ENCODE data around the gene WNT9A.

DNA sequence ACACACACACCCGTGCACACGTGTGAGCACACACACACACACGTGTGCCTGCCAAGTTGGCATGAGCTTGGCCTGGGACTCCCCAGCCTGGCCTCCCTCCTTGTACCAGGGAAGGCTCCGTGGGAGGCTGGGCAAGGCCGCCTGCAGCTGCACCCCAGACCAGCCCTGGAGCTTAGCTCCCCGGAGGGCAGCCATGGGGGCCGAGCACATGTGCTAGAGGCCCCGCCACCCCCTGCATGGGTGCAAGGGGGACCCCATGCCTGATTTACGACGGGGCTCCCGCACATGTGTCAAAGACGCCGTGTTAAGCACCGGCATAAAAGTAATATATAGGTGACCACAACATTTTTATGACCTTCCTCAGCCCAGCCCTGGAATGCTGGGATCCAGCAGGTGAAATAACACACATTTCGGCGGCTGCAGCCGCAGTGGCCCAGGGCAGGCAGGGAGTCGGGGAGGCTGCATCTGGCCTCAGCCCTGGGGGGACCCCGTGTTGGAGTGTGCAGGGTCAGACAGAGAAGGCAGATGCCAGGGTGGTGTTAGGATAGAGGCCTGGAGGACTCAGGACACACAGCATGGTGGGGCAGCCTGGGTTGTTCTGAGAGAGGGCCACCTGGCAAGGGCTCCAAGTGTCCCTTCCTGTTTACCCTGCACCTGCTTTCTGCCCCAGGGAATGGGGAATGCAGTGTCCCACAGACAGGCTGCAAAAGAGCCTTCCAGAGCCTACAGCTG lies 56.3 kb downstream of the WNT9A start:
- TF ChIP-seq GATA2 (IDR thresholded peaks at IDR 0.05; ENCODE audit: low read depth, low read length) (no peak), GATA3 (IDR thresholded peaks at IDR 0.05; ENCODE audit: low read depth, low read length) (no peak)

Data from SH-SY5Y (cell line).